Measurements from ENCODE around the gene PRPS1L1. TPM values are rescaled to one million over a fixed set of nuclear protein-coding genes. Genes with fewer than 3 reads are reported as not detected.

PRPS1L1 gene
- total RNA-seq, 1 experiment from 2014 or later, result not detected

DNA sequence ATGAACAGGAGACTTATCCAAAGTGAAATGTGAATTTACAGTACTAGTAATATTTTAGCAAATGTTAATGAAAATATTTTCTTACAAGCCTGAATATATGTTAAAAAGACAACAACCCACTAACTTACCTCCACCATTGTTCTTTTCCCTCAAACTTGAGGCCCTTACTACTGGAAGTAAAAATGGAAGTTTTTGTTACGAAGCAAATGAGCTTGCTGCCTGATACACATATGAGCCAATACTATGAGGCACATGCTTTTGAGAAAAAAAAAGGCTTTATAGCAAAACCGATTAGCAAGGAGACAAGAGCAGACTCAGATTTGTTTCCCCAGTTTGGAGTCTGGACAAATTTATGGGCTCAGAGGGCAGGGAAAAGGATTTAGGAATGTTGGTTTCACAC lies 29.0 kb downstream of the PRPS1L1 start:
- no peaks in the 10 kb centered on the region for H3K4me1 ChIP-seq
- H3K4me3 Mint-ChIP-seq (ENCODE audit: unreplicated experiment), result no peak overlapping the region
- POLR2A ChIA-PET, result no interaction called here
- BruUV-seq (replicated peaks), result no TSS peak
- no peaks in the 10 kb centered on the region for H3K27me3 ChIP-seq (replicated peaks; ENCODE audit: control insufficient read depth, insufficient read depth, low read length)
- H3K27ac Mint-ChIP-seq (ENCODE audit: unreplicated experiment), result no peak overlapping the region
- no peak overlapping the region for H3K4me3 ChIP-seq (ENCODE audit: low read depth, low read length)
- CTCF ChIA-PET, result no interaction called here
- no peaks in the 10 kb centered on the region; the same call in 1 of the 2 replicates for H3K9me3 ChIP-seq
- H3K9me3 Mint-ChIP-seq (ENCODE audit: unreplicated experiment), result no peaks in the 10 kb centered on the region
- H3K36me3 ChIP-seq (ENCODE audit: control insufficient read depth, insufficient read depth, low read length), result no peaks in the 10 kb centered on the region
- no peaks in the 10 kb centered on the region for H3K36me3 Mint-ChIP-seq (ENCODE audit: insufficient read depth, unreplicated experiment)
- H3K4me1 Mint-ChIP-seq (ENCODE audit: low read depth, unreplicated experiment), result no peaks in the 10 kb centered on the region
- TF ChIP-seq, protein P1, sequence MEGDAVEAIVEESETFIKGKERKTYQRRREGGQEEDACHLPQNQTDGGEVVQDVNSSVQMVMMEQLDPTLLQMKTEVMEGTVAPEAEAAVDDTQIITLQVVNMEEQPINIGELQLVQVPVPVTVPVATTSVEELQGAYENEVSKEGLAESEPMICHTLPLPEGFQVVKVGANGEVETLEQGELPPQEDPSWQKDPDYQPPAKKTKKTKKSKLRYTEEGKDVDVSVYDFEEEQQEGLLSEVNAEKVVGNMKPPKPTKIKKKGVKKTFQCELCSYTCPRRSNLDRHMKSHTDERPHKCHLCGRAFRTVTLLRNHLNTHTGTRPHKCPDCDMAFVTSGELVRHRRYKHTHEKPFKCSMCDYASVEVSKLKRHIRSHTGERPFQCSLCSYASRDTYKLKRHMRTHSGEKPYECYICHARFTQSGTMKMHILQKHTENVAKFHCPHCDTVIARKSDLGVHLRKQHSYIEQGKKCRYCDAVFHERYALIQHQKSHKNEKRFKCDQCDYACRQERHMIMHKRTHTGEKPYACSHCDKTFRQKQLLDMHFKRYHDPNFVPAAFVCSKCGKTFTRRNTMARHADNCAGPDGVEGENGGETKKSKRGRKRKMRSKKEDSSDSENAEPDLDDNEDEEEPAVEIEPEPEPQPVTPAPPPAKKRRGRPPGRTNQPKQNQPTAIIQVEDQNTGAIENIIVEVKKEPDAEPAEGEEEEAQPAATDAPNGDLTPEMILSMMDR (IDR thresholded peaks at IDR 0.05; ENCODE audit: insufficient read depth in 1 of 2, low read depth in 1 of 2, low read length in 1 of 2, severe bottlenecking in 1 of 2, unreplicated experiment in 1 of 2), result no peak
- DNase-seq, result no peak
- H3K27me3 Mint-ChIP-seq (ENCODE audit: insufficient read depth, unreplicated experiment), result no peaks in the 10 kb centered on the region
- intact Hi-C loops (cut with micrococcal nuclease; ENCODE audit: unreplicated experiment), result no loop called here

DNA sequence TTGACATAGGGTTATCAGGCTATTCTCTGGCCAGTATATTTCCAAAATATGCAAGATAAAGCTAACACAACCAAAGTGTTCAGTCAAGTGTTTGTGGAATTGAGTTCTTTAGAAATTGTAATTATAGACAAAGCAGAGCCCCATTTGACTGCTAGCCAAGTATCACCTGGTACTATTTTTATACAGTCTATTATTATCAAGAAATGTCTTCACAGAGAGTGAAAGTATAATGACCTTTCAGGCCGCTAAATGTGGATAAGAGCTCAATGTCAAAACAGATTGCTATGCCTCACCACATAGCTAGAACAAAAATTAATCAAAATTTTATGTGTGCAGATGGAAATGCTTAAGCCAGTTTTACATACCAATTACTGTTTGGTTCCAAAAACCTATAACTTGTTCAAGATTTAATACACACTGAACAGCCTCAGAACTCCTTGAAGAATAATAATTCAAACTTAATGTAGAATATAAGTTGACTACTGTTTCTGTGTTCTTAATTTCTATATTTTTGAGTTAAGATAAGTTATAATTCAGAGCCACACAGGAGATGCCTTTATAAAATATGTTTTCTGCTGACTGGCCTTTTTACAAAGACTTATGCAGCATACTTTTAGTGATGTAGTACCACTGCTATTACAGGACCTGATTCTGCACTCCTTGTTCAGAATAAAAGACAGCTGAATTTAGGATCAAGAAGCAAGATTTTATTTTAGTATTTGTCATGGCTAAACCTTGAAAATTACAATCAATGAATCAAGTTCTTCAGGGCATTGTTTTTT lies 31.0 kb downstream of the PRPS1L1 start:
- intact Hi-C loops (cut with micrococcal nuclease; ENCODE audit: unreplicated experiment), result no loop called here
- ChIA-PET CTCF (no interaction called here), POLR2A (no interaction called here)
- Histone ChIP-seq H3K4me1 (no peaks in the 10 kb centered on the region), H3K27me3 (replicated peaks; ENCODE audit: control insufficient read depth, insufficient read depth, low read length) (no peaks in the 10 kb centered on the region), H3K9me3 (no peaks in the 10 kb centered on the region; the same call in 1 of the 2 replicates), H3K36me3 (ENCODE audit: control insufficient read depth, insufficient read depth, low read length) (no peaks in the 10 kb centered on the region), H3K4me3 (ENCODE audit: low read depth, low read length) (no peak overlapping the region)
- no peaks in the 10 kb centered on the region for H3K36me3 Mint-ChIP-seq (ENCODE audit: insufficient read depth, unreplicated experiment)
- TF ChIP-seq, protein P1 (IDR thresholded peaks at IDR 0.05; ENCODE audit: insufficient read depth in 1 of 2, low read depth in 1 of 2, low read length in 1 of 2, severe bottlenecking in 1 of 2, unreplicated experiment in 1 of 2), result no peak
- no peak overlapping the region for H3K4me3 Mint-ChIP-seq (ENCODE audit: unreplicated experiment)
- no peak overlapping the region for H3K27ac Mint-ChIP-seq (ENCODE audit: unreplicated experiment)
- no peaks in the 10 kb centered on the region for H3K9me3 Mint-ChIP-seq (ENCODE audit: unreplicated experiment)
- DNase-seq, result no peak
- no TSS peak for BruUV-seq (replicated peaks)
- no peaks in the 10 kb centered on the region for H3K4me1 Mint-ChIP-seq (ENCODE audit: low read depth, unreplicated experiment)
- no peaks in the 10 kb centered on the region for H3K27me3 Mint-ChIP-seq (ENCODE audit: insufficient read depth, unreplicated experiment)

DNA sequence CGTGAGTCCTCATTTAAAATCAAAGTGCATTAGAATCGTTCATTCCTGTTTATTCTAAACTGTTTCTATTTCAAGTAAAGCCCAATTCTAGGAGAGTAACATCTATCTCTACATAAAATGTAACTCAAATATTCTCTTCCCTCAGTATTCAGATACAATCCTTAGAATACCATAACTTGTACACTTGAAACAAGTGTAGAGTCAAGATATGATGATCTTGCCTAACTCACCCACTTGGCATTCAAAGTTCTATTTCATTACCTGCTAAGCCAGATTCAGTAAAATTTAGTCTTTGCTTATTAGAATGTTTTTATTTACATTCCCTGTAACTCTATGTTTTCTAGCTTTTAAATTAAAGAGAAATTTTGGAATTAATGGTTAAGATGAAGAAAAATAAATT lies 31.6 kb downstream of the PRPS1L1 start:
- no peak overlapping the region for H3K4me3 Mint-ChIP-seq (ENCODE audit: unreplicated experiment)
- no peaks in the 10 kb centered on the region for H3K27me3 Mint-ChIP-seq (ENCODE audit: insufficient read depth, unreplicated experiment)
- H3K36me3 Mint-ChIP-seq (ENCODE audit: insufficient read depth, unreplicated experiment), result no peaks in the 10 kb centered on the region
- Histone ChIP-seq H3K4me1 (no peaks in the 10 kb centered on the region), H3K27me3 (replicated peaks; ENCODE audit: control insufficient read depth, insufficient read depth, low read length) (no peaks in the 10 kb centered on the region), H3K9me3 (no peaks in the 10 kb centered on the region; the same call in 1 of the 2 replicates), H3K4me3 (ENCODE audit: low read depth, low read length) (no peak overlapping the region), H3K36me3 (ENCODE audit: control insufficient read depth, insufficient read depth, low read length) (no peaks in the 10 kb centered on the region)
- BruUV-seq (replicated peaks), result no TSS peak
- CTCF ChIA-PET, result no interaction called here
- TF ChIP-seq, protein P1 (IDR thresholded peaks at IDR 0.05; ENCODE audit: insufficient read depth in 1 of 2, low read depth in 1 of 2, low read length in 1 of 2, severe bottlenecking in 1 of 2, unreplicated experiment in 1 of 2), result no peak
- H3K4me1 Mint-ChIP-seq (ENCODE audit: low read depth, unreplicated experiment), result no peaks in the 10 kb centered on the region
- POLR2A ChIA-PET, result no interaction called here
- no peaks in the 10 kb centered on the region for H3K9me3 Mint-ChIP-seq (ENCODE audit: unreplicated experiment)
- no peak overlapping the region for H3K27ac Mint-ChIP-seq (ENCODE audit: unreplicated experiment)
- no peak for DNase-seq
- intact Hi-C loops (cut with micrococcal nuclease; ENCODE audit: unreplicated experiment), result no loop called here

Data from Caco-2 (cell line).